ENCODE data around the gene LUC7L3. TPM values are rescaled to one million over a fixed set of nuclear protein-coding genes. Genes with fewer than 3 reads are reported as not detected.
"Not testable (repeated sequence)": the region's sequence is repeated elsewhere in the genome, so short reads cannot be mapped to it uniquely, and the experiment has no call there.

Gene LUC7L3
- total RNA-seq, 1 donor from 2014 or later, result 105 TPM

GRCh38 chr17:50676065-50676975 lies 43.1 kb upstream of the LUC7L3 start:
- no peaks in the 10 kb centered on the region for H3K9me3 Mint-ChIP-seq (ENCODE audit: unreplicated experiment)
- H3K27me3 Mint-ChIP-seq (ENCODE audit: unreplicated experiment), result no peaks in the 10 kb centered on the region
- H3K36me3 Mint-ChIP-seq (ENCODE audit: unreplicated experiment), result no peaks in the 10 kb centered on the region
- TF ChIP-seq, protein P1, sequence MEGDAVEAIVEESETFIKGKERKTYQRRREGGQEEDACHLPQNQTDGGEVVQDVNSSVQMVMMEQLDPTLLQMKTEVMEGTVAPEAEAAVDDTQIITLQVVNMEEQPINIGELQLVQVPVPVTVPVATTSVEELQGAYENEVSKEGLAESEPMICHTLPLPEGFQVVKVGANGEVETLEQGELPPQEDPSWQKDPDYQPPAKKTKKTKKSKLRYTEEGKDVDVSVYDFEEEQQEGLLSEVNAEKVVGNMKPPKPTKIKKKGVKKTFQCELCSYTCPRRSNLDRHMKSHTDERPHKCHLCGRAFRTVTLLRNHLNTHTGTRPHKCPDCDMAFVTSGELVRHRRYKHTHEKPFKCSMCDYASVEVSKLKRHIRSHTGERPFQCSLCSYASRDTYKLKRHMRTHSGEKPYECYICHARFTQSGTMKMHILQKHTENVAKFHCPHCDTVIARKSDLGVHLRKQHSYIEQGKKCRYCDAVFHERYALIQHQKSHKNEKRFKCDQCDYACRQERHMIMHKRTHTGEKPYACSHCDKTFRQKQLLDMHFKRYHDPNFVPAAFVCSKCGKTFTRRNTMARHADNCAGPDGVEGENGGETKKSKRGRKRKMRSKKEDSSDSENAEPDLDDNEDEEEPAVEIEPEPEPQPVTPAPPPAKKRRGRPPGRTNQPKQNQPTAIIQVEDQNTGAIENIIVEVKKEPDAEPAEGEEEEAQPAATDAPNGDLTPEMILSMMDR (IDR thresholded peaks at IDR 0.05), result no peak
- no peak overlapping the region for H3K27ac Mint-ChIP-seq (ENCODE audit: unreplicated experiment)
- H3K4me3 Mint-ChIP-seq (ENCODE audit: unreplicated experiment), result no peak overlapping the region
- peaks cover 7% of the 10 kb centered on the region for H3K4me1 Mint-ChIP-seq (ENCODE audit: unreplicated experiment)
- no peak for DNase-seq (ENCODE audit: extremely low spot score, unreplicated experiment)

- TF ChIP-seq, protein P1 (IDR thresholded peaks at IDR 0.05), result no peak
- Mint-ChIP-seq H3K9me3 (ENCODE audit: unreplicated experiment) (no peaks in the 10 kb centered on the region), H3K36me3 (ENCODE audit: unreplicated experiment) (no peaks in the 10 kb centered on the region), H3K27ac (ENCODE audit: unreplicated experiment) (no peak overlapping the region), H3K4me3 (ENCODE audit: unreplicated experiment) (no peak overlapping the region), H3K27me3 (ENCODE audit: unreplicated experiment) (no peaks in the 10 kb centered on the region), H3K4me1 (ENCODE audit: unreplicated experiment) (peaks cover 11% of the 10 kb centered on the region)
- no peak for DNase-seq (ENCODE audit: extremely low spot score, unreplicated experiment)
Measured at GRCh38 chr17:50677851-50678375, 41.5 kb upstream of the LUC7L3 start.

- Mint-ChIP-seq H3K4me3 (ENCODE audit: unreplicated experiment) (no peak overlapping the region), H3K4me1 (ENCODE audit: unreplicated experiment) (peaks cover 11% of the 10 kb centered on the region), H3K27me3 (ENCODE audit: unreplicated experiment) (no peaks in the 10 kb centered on the region), H3K9me3 (ENCODE audit: unreplicated experiment) (no peaks in the 10 kb centered on the region), H3K27ac (ENCODE audit: unreplicated experiment) (no peak overlapping the region), H3K36me3 (ENCODE audit: unreplicated experiment) (no peaks in the 10 kb centered on the region)
- DNase-seq (ENCODE audit: extremely low spot score, unreplicated experiment), result no peak
- TF ChIP-seq, protein P1 (IDR thresholded peaks at IDR 0.05), result no peak
Measured at GRCh38 chr17:50679008-50679544, 40.3 kb upstream of the LUC7L3 start.

GRCh38 chr17:50680126-50680525 lies 39.3 kb upstream of the LUC7L3 start:
- H3K4me1 Mint-ChIP-seq (ENCODE audit: unreplicated experiment), result peaks cover 11% of the 10 kb centered on the region
- H3K36me3 Mint-ChIP-seq (ENCODE audit: unreplicated experiment), result no peaks in the 10 kb centered on the region
- TF ChIP-seq, protein P1 (IDR thresholded peaks at IDR 0.05), result no peak
- no peak overlapping the region for H3K4me3 Mint-ChIP-seq (ENCODE audit: unreplicated experiment)
- no peak for DNase-seq (ENCODE audit: extremely low spot score, unreplicated experiment)
- H3K27me3 Mint-ChIP-seq (ENCODE audit: unreplicated experiment), result no peaks in the 10 kb centered on the region
- no peak overlapping the region for H3K27ac Mint-ChIP-seq (ENCODE audit: unreplicated experiment)
- no peaks in the 10 kb centered on the region for H3K9me3 Mint-ChIP-seq (ENCODE audit: unreplicated experiment)

DNA sequence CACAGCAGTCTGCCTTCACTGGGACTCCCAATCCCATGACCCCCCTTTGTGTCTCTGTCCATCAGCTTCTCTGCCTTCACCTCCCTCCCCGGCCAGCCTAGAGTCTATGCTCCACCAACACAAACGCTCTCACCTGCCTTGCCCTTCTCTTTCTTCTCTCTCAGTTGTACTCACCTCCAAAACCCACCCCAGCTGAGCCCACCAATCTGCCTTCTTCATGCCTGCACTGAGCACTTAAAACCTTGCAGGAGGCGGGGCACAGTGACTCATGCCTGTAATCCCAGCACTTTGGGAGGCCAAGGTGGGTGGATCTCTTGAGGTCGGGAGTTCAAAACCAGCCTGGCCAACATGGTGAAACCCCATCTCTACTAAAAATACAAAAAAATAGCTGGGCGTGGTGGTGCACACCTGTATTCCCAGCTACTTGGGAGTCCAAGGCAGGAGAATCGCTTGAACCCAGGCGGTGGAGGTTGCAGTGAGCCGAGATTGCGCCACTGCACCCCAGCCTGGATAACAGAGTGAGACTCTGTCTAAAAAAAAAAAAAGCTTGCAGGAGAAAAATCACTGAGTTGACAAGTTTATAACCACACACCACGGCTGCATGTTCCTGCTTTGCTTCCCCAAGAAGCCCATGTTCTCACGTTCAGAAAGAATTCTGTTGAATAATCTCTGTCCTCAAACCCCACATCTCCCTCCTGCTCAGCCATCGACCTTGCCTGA lies 38.7 kb upstream of the LUC7L3 start:
- H3K27ac Mint-ChIP-seq (ENCODE audit: unreplicated experiment); H3K4me3 Mint-ChIP-seq (ENCODE audit: unreplicated experiment): not testable (repeated sequence)

More for the DNA sequence above, 38.7 kb upstream of the LUC7L3 start:
- H3K27me3 Mint-ChIP-seq (ENCODE audit: unreplicated experiment); H3K36me3 Mint-ChIP-seq (ENCODE audit: unreplicated experiment); DNase-seq (ENCODE audit: extremely low spot score, unreplicated experiment); H3K9me3 Mint-ChIP-seq (ENCODE audit: unreplicated experiment): not testable (repeated sequence)
- H3K4me1 Mint-ChIP-seq (ENCODE audit: unreplicated experiment), result peaks cover 11% of the 10 kb centered on the region

Measured in osteocyte (in vitro differentiated cells).